GM21515 (cell line): ENCODE data around the gene SRPK1.

ENCODE experiments used
- ATAC-seq: cut with Tn5 transposase; IDR thresholded peaks from one replicate; pipeline ENCODE4 v1.9.1; 2021; ENCODE audit not compliant: unreplicated experiment

The SRPK1 gene

DNA sequence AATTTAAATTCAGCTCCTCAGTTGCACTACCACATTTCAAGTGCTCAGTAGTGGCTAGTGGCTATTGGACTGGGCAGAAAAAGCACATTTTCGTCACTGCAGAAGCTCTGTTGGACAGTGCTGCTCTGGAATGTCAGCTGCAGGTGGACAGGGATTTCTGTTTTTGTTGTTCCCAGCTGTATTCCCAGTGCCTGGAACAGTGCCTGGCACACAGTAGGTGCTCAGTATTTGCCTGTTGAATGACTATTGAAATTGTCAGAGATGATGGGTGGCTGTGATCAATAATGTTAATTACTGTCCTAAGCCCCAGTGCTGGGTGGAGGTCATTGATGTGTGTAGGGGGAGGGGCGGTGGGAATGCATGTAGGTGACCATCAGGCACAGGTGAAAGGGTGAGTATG is 134.6 kb downstream of the SRPK1 start:
- no peak for ATAC-seq

DNA sequence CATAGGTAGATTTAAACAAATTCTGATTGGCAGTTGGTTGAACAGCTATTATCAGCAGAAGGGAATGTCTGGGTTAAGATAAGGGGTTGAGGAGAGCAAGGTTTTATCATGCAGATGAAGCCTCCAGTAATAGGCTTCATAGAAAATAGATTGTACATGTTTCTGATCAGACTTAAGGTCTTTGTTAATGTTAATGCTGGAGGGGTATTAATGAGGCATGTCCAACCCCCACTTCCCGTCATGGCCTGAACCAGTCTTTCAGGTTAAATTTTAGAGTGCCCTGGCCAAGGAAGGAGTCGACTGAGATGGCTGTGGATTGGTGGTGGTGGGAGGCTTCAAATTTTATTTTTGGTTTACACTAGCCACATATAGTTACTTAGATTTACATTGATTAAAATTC is 136.7 kb downstream of the SRPK1 start:
- ATAC-seq, result no peak
